HG02798 (cell line): ENCODE results near the gene ADAMTS20.

Experiments used
- ATAC-seq: cut with Tn5 transposase; IDR thresholded peaks from one replicate; pipeline ENCODE4 v1.9.1; 2021; ENCODE audit warnings: mild to moderate bottlenecking; ENCODE audit not compliant: unreplicated experiment, poor library complexity

ADAMTS20 gene

GRCh38 chr12:43318021-43318420 is 234.0 kb downstream of the ADAMTS20 start:
- ATAC-seq, result no peak

- no peak for ATAC-seq
Measured at GRCh38 chr12:43317156-43317555, 234.8 kb downstream of the ADAMTS20 start.

- no peak for ATAC-seq
Measured at GRCh38 chr12:43316520-43316919, 235.5 kb downstream of the ADAMTS20 start.

- ATAC-seq, result no peak
Measured at GRCh38 chr12:43315961-43316360, 236.0 kb downstream of the ADAMTS20 start.

- ATAC-seq, result no peak
Measured at GRCh38 chr12:43312991-43313505, 239.0 kb downstream of the ADAMTS20 start.

GRCh38 chr12:43310596-43310995 is 241.4 kb downstream of the ADAMTS20 start:
- ATAC-seq, result no peak

GRCh38 chr12:43309959-43310358 is 242.0 kb downstream of the ADAMTS20 start:
- ATAC-seq, result peak; percentile 34

- no peak for ATAC-seq
Measured at GRCh38 chr12:43308776-43309175, 243.2 kb downstream of the ADAMTS20 start.

GRCh38 chr12:43307126-43307525 is 244.9 kb downstream of the ADAMTS20 start:
- ATAC-seq, result no peak

GRCh38 chr12:43306066-43306465 is 245.9 kb downstream of the ADAMTS20 start:
- ATAC-seq, result no peak

GRCh38 chr12:43305065-43305464 is 246.9 kb downstream of the ADAMTS20 start:
- no peak for ATAC-seq
